AG04449 (cell line): ENCODE measurements around the gene EXOC6B.

Experiments
- CTCF ChIA-PET: fragments of 350-600 bp; formaldehyde crosslinking; extraction: SDS; loops from one replicate; lab custom pipeline; 2021; ENCODE audit warnings: antibody characterized with exemption; lab: Yijun Ruan, JAX
- POLR2A ChIA-PET: fragments of 400-600, 350-600 bp; formaldehyde crosslinking; extraction: SDS; loops from one replicate; lab custom pipeline; 2020; ENCODE audit warnings: antibody characterized with exemption, inconsistent platforms; lab: Yijun Ruan, JAX
- DNase-seq: peaks from one replicate; pipeline ENCODE4 v3.0.0-alpha.2; 2010; ENCODE audit warnings: low read depth, low spot score
- H3K4me3 ChIP-seq: 2 replicates; pipeline ENCODE4 v1.5.1; 2011; ENCODE audit warnings: low read depth, mild to moderate bottlenecking, control low read depth, low read length
- TF ChIP-seq, protein P1 (sequence below): IDR thresholded peaks from one replicate; pipeline ENCODE4 v1.5.1; 2011; ENCODE audit warnings: mild to moderate bottlenecking, moderate library complexity, low read length, control low read depth, inconsistent platforms; ENCODE audit not compliant: insufficient read depth; ENCODE audit errors: missing control alignments

Gene EXOC6B

GRCh38 chr2:72142570-72143440 lies 683.0 kb downstream of the EXOC6B start:
- TF ChIP-seq, protein P1, sequence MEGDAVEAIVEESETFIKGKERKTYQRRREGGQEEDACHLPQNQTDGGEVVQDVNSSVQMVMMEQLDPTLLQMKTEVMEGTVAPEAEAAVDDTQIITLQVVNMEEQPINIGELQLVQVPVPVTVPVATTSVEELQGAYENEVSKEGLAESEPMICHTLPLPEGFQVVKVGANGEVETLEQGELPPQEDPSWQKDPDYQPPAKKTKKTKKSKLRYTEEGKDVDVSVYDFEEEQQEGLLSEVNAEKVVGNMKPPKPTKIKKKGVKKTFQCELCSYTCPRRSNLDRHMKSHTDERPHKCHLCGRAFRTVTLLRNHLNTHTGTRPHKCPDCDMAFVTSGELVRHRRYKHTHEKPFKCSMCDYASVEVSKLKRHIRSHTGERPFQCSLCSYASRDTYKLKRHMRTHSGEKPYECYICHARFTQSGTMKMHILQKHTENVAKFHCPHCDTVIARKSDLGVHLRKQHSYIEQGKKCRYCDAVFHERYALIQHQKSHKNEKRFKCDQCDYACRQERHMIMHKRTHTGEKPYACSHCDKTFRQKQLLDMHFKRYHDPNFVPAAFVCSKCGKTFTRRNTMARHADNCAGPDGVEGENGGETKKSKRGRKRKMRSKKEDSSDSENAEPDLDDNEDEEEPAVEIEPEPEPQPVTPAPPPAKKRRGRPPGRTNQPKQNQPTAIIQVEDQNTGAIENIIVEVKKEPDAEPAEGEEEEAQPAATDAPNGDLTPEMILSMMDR = no peak
- ChIA-PET POLR2A (no interaction called here), CTCF (no interaction called here)
- DNase-seq = no peak
- no peak overlapping the region for H3K4me3 ChIP-seq

DNA sequence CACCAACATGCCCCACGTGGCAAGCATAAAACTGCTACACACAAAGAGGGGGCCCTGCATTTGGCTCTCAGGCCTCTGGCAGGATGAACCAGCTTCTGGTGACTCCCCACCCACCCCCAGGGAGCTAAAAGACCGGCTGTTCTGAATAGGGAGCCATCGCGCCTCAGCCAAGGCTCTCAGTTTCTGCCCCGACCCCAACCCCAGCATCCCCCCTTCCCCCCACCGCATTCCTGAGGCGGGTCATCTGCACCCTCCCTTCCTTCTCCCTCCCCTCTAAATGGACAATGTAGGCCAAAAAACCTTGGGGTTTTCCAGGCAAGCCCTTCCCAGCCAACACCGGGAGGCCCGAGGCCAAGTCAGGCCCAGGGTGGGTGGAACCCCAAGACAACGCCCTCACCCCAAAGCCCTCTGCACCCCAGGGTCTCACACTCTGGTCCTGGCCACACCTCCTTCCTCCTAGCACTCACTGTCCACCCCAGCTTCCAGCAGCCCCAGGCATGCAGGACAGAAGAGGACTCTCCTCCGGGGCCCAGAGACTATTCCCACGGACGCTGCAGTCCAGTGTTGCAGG lies 683.9 kb downstream of the EXOC6B start:
- DNase-seq = no peak
- POLR2A ChIA-PET = no interaction called here
- CTCF ChIA-PET = interaction anchor here (0.9 kb wide), 1 partner anchor 438 kb away, joined by 4 read pairs; no protein-coding TSS in a partner anchor
- TF ChIP-seq, protein P1 = no peak
- H3K4me3 ChIP-seq = no peak overlapping the region

DNA sequence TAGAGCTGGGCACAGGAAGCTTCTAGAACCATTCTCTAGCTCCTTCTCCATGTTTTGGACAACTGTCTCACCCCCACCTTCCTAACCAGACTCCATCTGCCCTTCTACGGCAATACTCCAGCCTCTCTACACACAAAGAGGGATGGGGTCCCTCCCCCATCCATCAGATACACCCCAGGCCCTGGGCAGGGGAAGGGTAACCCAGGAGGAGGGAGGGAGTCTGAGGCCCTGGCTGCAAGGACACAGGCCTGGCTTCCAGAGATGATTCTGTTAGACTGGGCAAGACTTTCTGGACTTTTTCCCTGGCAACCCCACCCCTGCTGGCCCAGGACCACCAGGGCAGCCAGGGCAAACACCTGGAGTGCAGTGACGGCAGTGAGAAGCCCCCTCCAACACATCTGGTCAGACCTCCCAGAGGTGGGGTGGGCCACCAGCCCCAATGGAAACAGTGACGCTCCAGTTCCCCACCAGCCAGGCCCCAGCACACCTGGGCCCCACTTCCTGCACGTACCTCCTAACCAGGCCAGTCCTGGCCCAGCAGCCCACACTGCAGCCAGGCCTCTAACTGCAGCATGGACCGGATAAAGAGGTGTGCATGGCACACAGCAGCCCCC lies 684.7 kb downstream of the EXOC6B start:
- H3K4me3 ChIP-seq = no peak overlapping the region
- ChIA-PET CTCF (interaction anchor here (0.9 to 1.3 kb wide), 2 partner anchors 9 to 439 kb away, joined by 4 to 5 read pairs; no protein-coding TSS in a partner anchor), POLR2A (no interaction called here)
- no peak for DNase-seq
- TF ChIP-seq, protein P1 = no peak

- H3K4me3 ChIP-seq = no peak overlapping the region
- no peak for DNase-seq
- CTCF ChIA-PET = interaction anchor here (1.3 to 2.1 kb wide), 3 partner anchors 10 to 353 kb away, joined by 3 to 6 read pairs (median 5); no protein-coding TSS in a partner anchor
- TF ChIP-seq, protein P1 = no peak
- POLR2A ChIA-PET = no interaction called here
These were observed 685.2 kb downstream of the EXOC6B start for GRCh38 chr2:72140621-72140960.

- TF ChIP-seq, protein P1 = no peak
- no peak overlapping the region for H3K4me3 ChIP-seq
- DNase-seq = no peak
- ChIA-PET POLR2A (no interaction called here), CTCF (interaction anchor here (0.9 to 3.3 kb wide), 7 partner anchors 10 to 439 kb away, joined by 3 to 17 read pairs (median 3); no protein-coding TSS in a partner anchor)
These were observed 685.8 kb downstream of the EXOC6B start for GRCh38 chr2:72139874-72140620.
